ENCODE data around the gene AHSG.

The AHSG gene

DNA sequence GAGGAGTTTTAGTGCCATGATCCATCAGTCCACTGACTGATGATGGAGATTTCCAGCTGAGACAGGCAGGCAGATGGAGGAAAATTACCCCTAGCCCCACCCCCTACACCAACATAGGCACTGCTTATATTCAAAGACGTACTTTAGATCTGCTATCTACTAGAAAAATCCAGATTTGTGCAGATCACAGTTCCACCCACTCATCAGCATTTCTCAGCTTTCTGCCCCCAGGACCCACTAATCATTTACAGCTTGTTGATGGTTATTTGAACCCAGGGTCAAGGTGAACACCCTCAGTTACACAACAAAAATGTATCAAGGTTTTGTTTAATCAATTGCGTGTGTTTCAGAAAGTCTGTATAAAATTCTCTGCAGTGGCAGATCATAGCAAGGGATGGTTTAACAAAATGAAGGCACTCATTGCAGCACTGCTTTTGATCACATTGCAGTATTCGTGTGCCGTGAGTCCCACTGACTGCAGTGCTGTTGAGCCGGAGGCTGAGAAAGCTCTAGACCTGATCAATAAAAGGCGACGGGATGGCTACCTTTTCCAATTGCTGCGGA, 52.8 kb downstream of the AHSG start, which contains the start of gene HRG:
Gene HRG, plus strand, starts transcription at position 390 of the 564 bp plus-strand sequence. Its CDS starts 18 bp downstream, at position 408.
- Histone ChIP-seq H3K79me1 (ENCODE audit: low read depth, low read length) (no peaks in the 10 kb centered on the region), H3K14ac (ENCODE audit: low read length) (no peak within 1 kb of the TSS), H2AFZ (ENCODE audit: low read length) (no peak within 1 kb of the TSS), H3K4me3 (ENCODE audit: low read length in 2 of 2) (no peak within 1 kb of the TSS), H4K8ac (ENCODE audit: low read depth, low read length) (no peak within 1 kb of the TSS), H3K4me2 (ENCODE audit: insufficient read depth, low read length, poor library complexity, severe bottlenecking) (no peak within 1 kb of the TSS), H3K4ac (ENCODE audit: low read length) (no peak within 1 kb of the TSS), H3K9ac (ENCODE audit: low read depth, low read length, poor library complexity) (no peak within 1 kb of the TSS), H2BK120ac (ENCODE audit: low read depth, low read length) (no peak within 1 kb of the TSS), H2BK12ac (ENCODE audit: low read length) (no peak within 1 kb of the TSS), H3K9me3 (replicated peaks in 1 of 2; ENCODE audit: control insufficient read depth in 2 of 2, insufficient read depth in 1 of 2, low read depth in 1 of 2, low read length in 2 of 2) (no peaks in the 10 kb centered on the region), H3K4me1 (ENCODE audit: control insufficient read depth in 2 of 2, insufficient read depth in 1 of 2, low read depth in 1 of 2, low read length in 2 of 2) (peaks cover 5 to 11% of the 10 kb centered on the region in 2 donors), H3K36me3 (replicated peaks in 1 of 2; ENCODE audit: control insufficient read depth in 2 of 2, insufficient read depth in 2 of 2, low read length in 2 of 2) (no peaks in the 10 kb centered on the region), H3K18ac (ENCODE audit: low read length) (peak within 1 kb of the TSS; percentile 49), H2BK5ac (ENCODE audit: low read length) (no peak within 1 kb of the TSS), H3K27ac (replicated peaks; ENCODE audit: low read length) (no peak within 1 kb of the TSS), H3K27me3 (ENCODE audit: control insufficient read depth in 3 of 3, insufficient read depth in 3 of 3, low read depth in 1 of 3, low read length in 3 of 3) (peaks cover 0 to 2% (median 0%) of the 10 kb centered on the region in 3 experiments), H3K23ac (ENCODE audit: low read depth, low read length, poor library complexity) (no peak within 1 kb of the TSS), H2AK5ac (ENCODE audit: low read depth, low read length) (no peak within 1 kb of the TSS), H2BK15ac (ENCODE audit: low read length) (no peak within 1 kb of the TSS), H4K91ac (ENCODE audit: low read depth, low read length, poor library complexity) (no peak within 1 kb of the TSS)
- no peak for DNase-seq (ENCODE audit: low spot score)
- WGBS, 2 donors (ENCODE audit: extremely low coverage in 2 of 2, insufficient read length in 2 of 2, insufficient replicate concordance in 1 of 2), result no CpG with 5 or more reads among the region's 8 CpGs

DNA sequence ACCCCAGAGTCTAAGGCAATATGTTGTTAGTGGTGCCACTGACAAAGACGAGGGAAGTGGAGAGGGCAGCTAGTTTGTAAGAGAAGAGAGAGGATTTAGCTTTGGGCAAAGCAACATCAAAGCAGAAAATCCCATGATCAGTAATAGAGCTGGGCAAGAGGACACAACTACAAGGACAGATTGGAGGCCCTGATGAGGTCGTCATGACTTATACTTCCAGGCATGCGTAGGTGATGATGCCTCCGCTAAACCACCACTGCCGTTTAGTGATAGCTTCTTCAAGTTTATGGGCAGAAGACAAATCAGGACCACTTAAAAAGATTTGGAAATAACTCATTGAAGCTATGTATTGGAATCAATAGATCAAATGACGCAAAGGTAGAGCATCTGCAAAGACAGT, 55.6 kb downstream of the AHSG start:
- H2BK120ac ChIP-seq (ENCODE audit: low read depth, low read length), result no peak overlapping the region
- no peaks in the 10 kb centered on the region for H3K9me3 ChIP-seq (replicated peaks in 1 of 2; ENCODE audit: control insufficient read depth in 2 of 2, insufficient read depth in 1 of 2, low read depth in 1 of 2, low read length in 2 of 2)
- H4K91ac ChIP-seq (ENCODE audit: low read depth, low read length, poor library complexity), result no peak overlapping the region
- H2AK5ac ChIP-seq (ENCODE audit: low read depth, low read length), result no peak overlapping the region
- WGBS, 2 donors (ENCODE audit: extremely low coverage in 2 of 2, insufficient read length in 2 of 2, insufficient replicate concordance in 1 of 2), result no CpG with 5 or more reads among the region's 6 CpGs
- peaks cover 5 to 11% of the 10 kb centered on the region in 2 donors for H3K4me1 ChIP-seq (ENCODE audit: control insufficient read depth in 2 of 2, insufficient read depth in 1 of 2, low read depth in 1 of 2, low read length in 2 of 2)
- no peak overlapping the region for H3K14ac ChIP-seq (ENCODE audit: low read length)
- H3K27me3 ChIP-seq (ENCODE audit: control insufficient read depth in 3 of 3, insufficient read depth in 3 of 3, low read depth in 1 of 3, low read length in 3 of 3), result peaks cover 0 to 2% (median 0%) of the 10 kb centered on the region in 3 experiments
- H3K79me1 ChIP-seq (ENCODE audit: low read depth, low read length), result no peaks in the 10 kb centered on the region
- H3K4me2 ChIP-seq (ENCODE audit: insufficient read depth, low read length, poor library complexity, severe bottlenecking), result no peak overlapping the region
- H3K4ac ChIP-seq (ENCODE audit: low read length), result no peak overlapping the region
- no peak for DNase-seq (ENCODE audit: low spot score)
- no peak overlapping the region for H3K27ac ChIP-seq (replicated peaks; ENCODE audit: low read length)
- no peak overlapping the region for H2BK5ac ChIP-seq (ENCODE audit: low read length)
- no peak overlapping the region for H3K9ac ChIP-seq (ENCODE audit: low read depth, low read length, poor library complexity)
- no peak overlapping the region for H4K8ac ChIP-seq (ENCODE audit: low read depth, low read length)
- H3K18ac ChIP-seq (ENCODE audit: low read length), result no peak overlapping the region
- no peak overlapping the region for H2BK12ac ChIP-seq (ENCODE audit: low read length)
- no peak overlapping the region for H3K23ac ChIP-seq (ENCODE audit: low read depth, low read length, poor library complexity)
- no peaks in the 10 kb centered on the region for H3K36me3 ChIP-seq (replicated peaks in 1 of 2; ENCODE audit: control insufficient read depth in 2 of 2, insufficient read depth in 2 of 2, low read length in 2 of 2)
- no peak overlapping the region for H2BK15ac ChIP-seq (ENCODE audit: low read length)
- no peak overlapping the region for H3K4me3 ChIP-seq (ENCODE audit: low read length in 2 of 2)
- H2AFZ ChIP-seq (ENCODE audit: low read length), result no peak overlapping the region

DNA sequence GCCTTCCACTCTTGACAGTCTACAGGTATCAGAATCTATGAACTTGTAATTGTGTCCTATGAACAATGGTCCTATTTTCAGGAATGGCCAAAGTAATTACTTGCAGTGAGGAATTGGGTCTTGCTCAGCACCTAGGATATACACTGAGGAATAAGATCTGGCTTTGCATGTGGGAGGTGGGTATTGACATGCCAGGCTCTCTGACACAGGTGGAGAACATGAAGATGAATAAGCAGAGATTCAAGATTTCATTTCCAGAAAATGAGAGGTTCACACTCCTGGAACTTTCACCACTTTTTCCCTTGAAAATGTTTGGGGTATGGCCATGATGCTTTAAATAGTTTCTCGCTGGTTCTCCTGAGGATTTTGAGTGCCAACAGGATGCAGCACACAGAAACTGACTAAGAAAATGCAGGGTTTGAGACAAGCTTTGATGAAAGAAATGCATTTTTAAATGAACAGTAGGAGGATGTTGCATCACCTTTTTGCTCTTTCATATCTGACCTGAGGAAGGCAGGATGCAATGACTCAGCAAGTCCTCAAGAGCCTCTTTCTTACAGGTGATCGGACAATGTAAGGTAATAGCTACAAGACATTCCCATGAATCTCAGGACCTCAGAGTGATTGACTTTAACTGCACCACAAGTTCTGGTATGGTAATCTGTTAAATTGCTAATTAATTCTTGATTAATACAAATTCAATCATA, 56.7 kb downstream of the AHSG start:
- no peaks in the 10 kb centered on the region for H3K79me1 ChIP-seq (ENCODE audit: low read depth, low read length)
- H3K4me1 ChIP-seq (ENCODE audit: control insufficient read depth in 2 of 2, insufficient read depth in 1 of 2, low read depth in 1 of 2, low read length in 2 of 2), result peaks cover 1 to 4% of the 10 kb centered on the region in 2 donors
- no peak overlapping the region for H3K4ac ChIP-seq (ENCODE audit: low read length)
- H3K27me3 ChIP-seq (ENCODE audit: control insufficient read depth in 3 of 3, insufficient read depth in 3 of 3, low read depth in 1 of 3, low read length in 3 of 3), result peaks cover 0 to 2% (median 0%) of the 10 kb centered on the region in 3 experiments
- H3K9me3 ChIP-seq (replicated peaks in 1 of 2; ENCODE audit: control insufficient read depth in 2 of 2, insufficient read depth in 1 of 2, low read depth in 1 of 2, low read length in 2 of 2), result no peaks in the 10 kb centered on the region
- no peak for DNase-seq (ENCODE audit: low spot score)
- no peak overlapping the region for H2AFZ ChIP-seq (ENCODE audit: low read length)
- H2BK5ac ChIP-seq (ENCODE audit: low read length), result no peak overlapping the region
- no peak overlapping the region for H2AK5ac ChIP-seq (ENCODE audit: low read depth, low read length)
- no peak overlapping the region for H3K4me3 ChIP-seq (ENCODE audit: low read length in 2 of 2)
- no peak overlapping the region for H3K27ac ChIP-seq (replicated peaks; ENCODE audit: low read length)
- H2BK120ac ChIP-seq (ENCODE audit: low read depth, low read length), result no peak overlapping the region
- H2BK15ac ChIP-seq (ENCODE audit: low read length), result no peak overlapping the region
- H4K91ac ChIP-seq (ENCODE audit: low read depth, low read length, poor library complexity), result no peak overlapping the region
- no peaks in the 10 kb centered on the region for H3K36me3 ChIP-seq (replicated peaks in 1 of 2; ENCODE audit: control insufficient read depth in 2 of 2, insufficient read depth in 2 of 2, low read length in 2 of 2)
- no peak overlapping the region for H3K23ac ChIP-seq (ENCODE audit: low read depth, low read length, poor library complexity)
- H3K18ac ChIP-seq (ENCODE audit: low read length), result no peak overlapping the region
- no CpG with 5 or more reads among the region's 2 CpGs for WGBS, 2 donors (ENCODE audit: extremely low coverage in 2 of 2, insufficient read length in 2 of 2, insufficient replicate concordance in 1 of 2)
- no peak overlapping the region for H4K8ac ChIP-seq (ENCODE audit: low read depth, low read length)
- H2BK12ac ChIP-seq (ENCODE audit: low read length), result no peak overlapping the region
- no peak overlapping the region for H3K14ac ChIP-seq (ENCODE audit: low read length)
- H3K9ac ChIP-seq (ENCODE audit: low read depth, low read length, poor library complexity), result no peak overlapping the region
- H3K4me2 ChIP-seq (ENCODE audit: insufficient read depth, low read length, poor library complexity, severe bottlenecking), result no peak overlapping the region

DNA sequence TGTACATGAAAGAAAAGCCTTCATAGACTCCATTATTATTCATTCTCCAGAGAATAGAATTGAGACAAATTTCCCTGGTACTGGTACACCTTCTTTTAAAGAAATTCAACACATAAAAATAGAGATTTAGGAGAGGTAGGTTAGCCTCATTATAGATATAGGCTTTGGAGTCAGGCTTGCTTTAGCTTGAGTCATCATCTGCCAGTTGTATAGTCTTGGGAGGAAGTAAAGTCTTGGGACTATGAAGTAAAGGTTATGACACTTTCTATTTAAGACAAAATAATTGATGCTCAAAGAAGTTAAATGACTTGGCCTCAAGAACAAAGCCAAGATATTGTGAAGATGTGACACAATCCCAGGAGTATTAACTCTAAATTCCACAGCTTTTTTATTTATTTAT, 57.3 kb downstream of the AHSG start:
- Histone ChIP-seq H4K8ac (ENCODE audit: low read depth, low read length) (no peak overlapping the region), H3K18ac (ENCODE audit: low read length) (no peak overlapping the region), H2BK15ac (ENCODE audit: low read length) (no peak overlapping the region), H2BK5ac (ENCODE audit: low read length) (no peak overlapping the region), H3K23ac (ENCODE audit: low read depth, low read length, poor library complexity) (no peak overlapping the region), H3K9me3 (replicated peaks in 1 of 2; ENCODE audit: control insufficient read depth in 2 of 2, insufficient read depth in 1 of 2, low read depth in 1 of 2, low read length in 2 of 2) (no peaks in the 10 kb centered on the region), H3K36me3 (replicated peaks in 1 of 2; ENCODE audit: control insufficient read depth in 2 of 2, insufficient read depth in 2 of 2, low read length in 2 of 2) (no peaks in the 10 kb centered on the region), H3K4me3 (ENCODE audit: low read length in 2 of 2) (no peak overlapping the region), H2AFZ (ENCODE audit: low read length) (no peak overlapping the region), H3K9ac (ENCODE audit: low read depth, low read length, poor library complexity) (no peak overlapping the region), H3K14ac (ENCODE audit: low read length) (no peak overlapping the region), H3K4ac (ENCODE audit: low read length) (no peak overlapping the region), H2AK5ac (ENCODE audit: low read depth, low read length) (no peak overlapping the region), H2BK120ac (ENCODE audit: low read depth, low read length) (no peak overlapping the region), H3K79me1 (ENCODE audit: low read depth, low read length) (no peaks in the 10 kb centered on the region), H2BK12ac (ENCODE audit: low read length) (no peak overlapping the region), H3K4me1 (ENCODE audit: control insufficient read depth in 2 of 2, insufficient read depth in 1 of 2, low read depth in 1 of 2, low read length in 2 of 2) (peaks cover 0 to 2% of the 10 kb centered on the region in 2 donors), H3K27me3 (ENCODE audit: control insufficient read depth in 3 of 3, insufficient read depth in 3 of 3, low read depth in 1 of 3, low read length in 3 of 3) (peaks cover 0 to 2% (median 0%) of the 10 kb centered on the region in 3 experiments), H4K91ac (ENCODE audit: low read depth, low read length, poor library complexity) (no peak overlapping the region), H3K4me2 (ENCODE audit: insufficient read depth, low read length, poor library complexity, severe bottlenecking) (no peak overlapping the region), H3K27ac (replicated peaks; ENCODE audit: low read length) (no peak overlapping the region)
- no peak for DNase-seq (ENCODE audit: low spot score)

All from neuronal stem cell (in vitro differentiated cells).